Keratinocyte (primary cell): ENCODE measurements around the gene CES2.

ENCODE experiments used
- EZH2 ChIP-seq: IDR thresholded peaks from one replicate; pipeline ENCODE4 v1.6.1; 2012; ENCODE audit warnings: inconsistent platforms, mild to moderate bottlenecking, low read length, moderate library complexity
- TF ChIP-seq, protein P1 (sequence below), 3 experiments: IDR thresholded peaks in 1 of 3; conservative IDR thresholded peaks in 1 of 3; optimal IDR thresholded peaks in 1 of 3; 2 replicates in 2 of 3; 3 replicates in 1 of 3; pipeline versions ENCODE3 to v1.5.1; 2011; ENCODE audit warnings: low read length in 3 of 3, mild to moderate bottlenecking in 3 of 3, moderate library complexity in 2 of 3, control low read depth in 1 of 3, inconsistent platforms in 1 of 3; ENCODE audit not compliant: insufficient read depth in 2 of 3; ENCODE audit errors: extremely low read depth in 1 of 3

DNA sequence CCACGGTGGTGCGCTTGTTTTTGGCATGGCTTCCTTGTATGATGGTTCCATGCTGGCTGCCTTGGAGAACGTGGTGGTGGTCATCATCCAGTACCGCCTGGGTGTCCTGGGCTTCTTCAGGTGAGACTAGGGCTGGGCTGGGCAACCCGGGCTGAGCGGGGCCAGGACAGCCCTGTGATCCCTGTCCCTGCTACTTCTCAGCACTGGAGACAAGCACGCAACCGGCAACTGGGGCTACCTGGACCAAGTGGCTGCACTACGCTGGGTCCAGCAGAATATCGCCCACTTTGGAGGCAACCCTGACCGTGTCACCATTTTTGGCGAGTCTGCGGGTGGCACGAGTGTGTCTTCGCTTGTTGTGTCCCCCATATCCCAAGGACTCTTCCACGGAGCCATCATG, 4.9 kb downstream of the CES2 start:
- TF ChIP-seq, protein P1, sequence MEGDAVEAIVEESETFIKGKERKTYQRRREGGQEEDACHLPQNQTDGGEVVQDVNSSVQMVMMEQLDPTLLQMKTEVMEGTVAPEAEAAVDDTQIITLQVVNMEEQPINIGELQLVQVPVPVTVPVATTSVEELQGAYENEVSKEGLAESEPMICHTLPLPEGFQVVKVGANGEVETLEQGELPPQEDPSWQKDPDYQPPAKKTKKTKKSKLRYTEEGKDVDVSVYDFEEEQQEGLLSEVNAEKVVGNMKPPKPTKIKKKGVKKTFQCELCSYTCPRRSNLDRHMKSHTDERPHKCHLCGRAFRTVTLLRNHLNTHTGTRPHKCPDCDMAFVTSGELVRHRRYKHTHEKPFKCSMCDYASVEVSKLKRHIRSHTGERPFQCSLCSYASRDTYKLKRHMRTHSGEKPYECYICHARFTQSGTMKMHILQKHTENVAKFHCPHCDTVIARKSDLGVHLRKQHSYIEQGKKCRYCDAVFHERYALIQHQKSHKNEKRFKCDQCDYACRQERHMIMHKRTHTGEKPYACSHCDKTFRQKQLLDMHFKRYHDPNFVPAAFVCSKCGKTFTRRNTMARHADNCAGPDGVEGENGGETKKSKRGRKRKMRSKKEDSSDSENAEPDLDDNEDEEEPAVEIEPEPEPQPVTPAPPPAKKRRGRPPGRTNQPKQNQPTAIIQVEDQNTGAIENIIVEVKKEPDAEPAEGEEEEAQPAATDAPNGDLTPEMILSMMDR (optimal IDR thresholded peaks at IDR 0.05 in 1 of 3, IDR thresholded peaks at IDR 0.05 in 1 of 3, conservative IDR thresholded peaks at IDR 0.05 in 1 of 3; ENCODE audit: extremely low read depth in 1 of 3, insufficient read depth in 2 of 3, low read length in 3 of 3), result no peak
- TF ChIP-seq EZH2, result no peak
